Activated CD8-positive, alpha-beta memory T cell treated with anti-CD3 and anti-CD28 coated beads for 36 hours (primary cell): Measurements from ENCODE around the gene EFCAB10. TPM values are rescaled to one million over a fixed set of nuclear protein-coding genes. Genes with fewer than 3 reads are reported as not detected.

Source experiments
- total RNA-seq, 2 experiments: library from RNA; stranded (reverse); gene quantifications; one replicate each; pipeline ENCODE4 v1.2.3, GENCODE V29; 2021

The EFCAB10 gene
- total RNA-seq, 2 experiments from 2014 or later, result not detected

Other genes with a start within 250 kb of the EFCAB10 start
- 10 to 100 TPM; 38.8 to 43.9 TPM for gene SRPK2, start 192.6 kb downstream of the EFCAB10 start, total RNA-seq
- 10 to 100 TPM; 39.9 to 40.3 TPM for gene PUS7, start 59.2 kb downstream of the EFCAB10 start, total RNA-seq
- 10 to 100 TPM; 28.0 to 29.7 TPM for gene RINT1, start 49.3 kb downstream of the EFCAB10 start, total RNA-seq